Measurements from ENCODE around the gene DCLK1.

DNA sequence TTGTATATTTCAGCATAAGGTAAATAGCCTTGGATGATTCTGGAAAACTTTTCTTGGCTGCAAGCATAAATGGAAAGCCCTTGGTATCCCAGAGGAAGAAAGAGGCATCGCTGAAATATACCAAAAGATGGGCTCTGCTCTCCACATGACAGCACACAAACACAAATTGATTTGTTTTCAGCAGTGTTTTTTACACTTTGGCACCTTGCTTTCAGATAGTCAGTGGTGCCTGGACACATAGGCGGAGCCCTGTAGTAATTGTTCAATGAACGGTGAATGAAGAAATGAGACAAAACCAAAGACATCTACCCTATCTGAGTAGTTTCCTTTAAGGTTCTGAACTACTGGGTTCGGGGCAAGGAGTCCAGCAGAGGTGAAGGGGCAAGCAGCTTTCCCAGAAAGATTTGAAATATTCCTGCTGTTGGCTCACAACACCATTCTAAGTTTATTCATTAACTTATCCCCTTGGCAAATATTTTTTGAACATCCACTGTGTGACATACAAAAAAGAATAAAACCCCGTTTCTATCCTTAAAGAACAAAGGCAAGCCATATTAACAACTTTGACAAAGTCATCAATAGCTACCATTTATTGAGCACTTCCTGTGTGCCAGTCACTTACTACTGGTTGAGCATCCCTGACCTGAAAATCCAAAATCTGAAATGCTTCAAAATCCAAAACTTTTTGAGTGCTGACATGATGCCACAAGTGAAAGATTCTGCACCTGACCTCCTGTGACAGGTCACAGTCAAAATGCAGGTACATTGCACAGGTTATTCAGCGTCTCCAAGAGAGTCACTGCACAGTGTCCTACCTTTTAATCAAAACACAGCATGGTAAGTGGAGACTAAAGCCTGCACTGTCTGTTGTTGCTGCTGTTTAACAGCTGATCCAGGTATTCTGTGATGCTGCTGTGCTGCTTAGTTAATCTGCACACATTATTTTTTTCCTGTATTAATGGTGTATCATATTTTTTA lies 238.1 kb downstream of the DCLK1 start:
- no peak for TF ChIP-seq POLR2A (IDR thresholded peaks at IDR 0.05)
- TF ChIP-seq, protein P1, sequence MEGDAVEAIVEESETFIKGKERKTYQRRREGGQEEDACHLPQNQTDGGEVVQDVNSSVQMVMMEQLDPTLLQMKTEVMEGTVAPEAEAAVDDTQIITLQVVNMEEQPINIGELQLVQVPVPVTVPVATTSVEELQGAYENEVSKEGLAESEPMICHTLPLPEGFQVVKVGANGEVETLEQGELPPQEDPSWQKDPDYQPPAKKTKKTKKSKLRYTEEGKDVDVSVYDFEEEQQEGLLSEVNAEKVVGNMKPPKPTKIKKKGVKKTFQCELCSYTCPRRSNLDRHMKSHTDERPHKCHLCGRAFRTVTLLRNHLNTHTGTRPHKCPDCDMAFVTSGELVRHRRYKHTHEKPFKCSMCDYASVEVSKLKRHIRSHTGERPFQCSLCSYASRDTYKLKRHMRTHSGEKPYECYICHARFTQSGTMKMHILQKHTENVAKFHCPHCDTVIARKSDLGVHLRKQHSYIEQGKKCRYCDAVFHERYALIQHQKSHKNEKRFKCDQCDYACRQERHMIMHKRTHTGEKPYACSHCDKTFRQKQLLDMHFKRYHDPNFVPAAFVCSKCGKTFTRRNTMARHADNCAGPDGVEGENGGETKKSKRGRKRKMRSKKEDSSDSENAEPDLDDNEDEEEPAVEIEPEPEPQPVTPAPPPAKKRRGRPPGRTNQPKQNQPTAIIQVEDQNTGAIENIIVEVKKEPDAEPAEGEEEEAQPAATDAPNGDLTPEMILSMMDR (IDR thresholded peaks at IDR 0.05), result no peak
